Fibroblast of lung (primary cell): ENCODE measurements around the gene SPATS2L. TPM values are rescaled to one million over a fixed set of nuclear protein-coding genes. Genes with fewer than 3 reads are reported as not detected.
"Not testable (repeated sequence)": the region's sequence is repeated elsewhere in the genome, so short reads cannot be mapped to it uniquely, and the experiment has no call there.

Experiments
- DNase-seq, 2 donors: peaks; one replicate each; pipeline versions ENCODE4 v3.0.0 to v3.0.0-alpha.2; 2010; ENCODE audit warnings: low read depth in 2 of 2
- H2AFZ ChIP-seq: 2 replicates; pipeline ENCODE4 v1.5.1; 2012; ENCODE audit warnings: low read length, control low read depth, inconsistent platforms
- H3K27ac ChIP-seq: 2 replicates; pipeline ENCODE4 v1.5.1; 2011; ENCODE audit warnings: low read length, control low read depth; ENCODE audit not compliant: insufficient read depth
- H3K27me3 ChIP-seq: 2 replicates; pipeline ENCODE4 v1.5.1; 2011; ENCODE audit warnings: mild to moderate bottlenecking, low read length; ENCODE audit not compliant: control insufficient read depth, insufficient read depth
- H3K36me3 ChIP-seq: 2 replicates; pipeline ENCODE4 v1.5.1; 2011; ENCODE audit warnings: low read length; ENCODE audit not compliant: control insufficient read depth, insufficient read depth
- H3K4me1 ChIP-seq: 2 replicates; pipeline ENCODE4 v1.5.1; 2011; ENCODE audit warnings: low read length; ENCODE audit not compliant: control insufficient read depth, insufficient read depth; ENCODE audit errors: extremely low read depth
- H3K4me2 ChIP-seq: 2 replicates; pipeline ENCODE4 v1.5.1; 2011; ENCODE audit warnings: low read length, control low read depth; ENCODE audit not compliant: insufficient read depth; ENCODE audit errors: extremely low read depth
- H3K4me3 ChIP-seq, 4 experiments: fragments of 200-600 bp in 1 of 4; sonication (generic) in 1 of 4; replicated peaks in 1 of 4; 2 replicates each; pipeline ENCODE4 v1.5.1; 2011 to 2016; ENCODE audit warnings: low read length in 4 of 4, low read depth in 3 of 4, mild to moderate bottlenecking in 3 of 4, control low read depth in 2 of 4, inconsistent platforms in 1 of 4, mixed read lengths in 1 of 4; ENCODE audit not compliant: insufficient read depth in 1 of 4; ENCODE audit errors: control extremely low read depth in 1 of 4
- H3K79me2 ChIP-seq: 2 replicates; pipeline ENCODE4 v1.5.1; 2012; ENCODE audit warnings: mild to moderate bottlenecking, low read length, inconsistent platforms; ENCODE audit not compliant: control insufficient read depth, insufficient read depth
- H3K9ac ChIP-seq: 2 replicates; pipeline ENCODE4 v1.5.1; 2011; ENCODE audit warnings: mild to moderate bottlenecking, low read length, control low read depth; ENCODE audit not compliant: insufficient read depth
- H3K9me3 ChIP-seq: 2 replicates; pipeline ENCODE4 v1.5.1; 2012; ENCODE audit warnings: low read depth, low read length; ENCODE audit not compliant: control insufficient read depth, insufficient read depth
- H4K20me1 ChIP-seq: 2 replicates; pipeline ENCODE4 v1.5.1; 2011; ENCODE audit warnings: low read length; ENCODE audit not compliant: control insufficient read depth, insufficient read depth; ENCODE audit errors: extremely low read depth
- CTCF ChIP-seq, 2 donors: IDR thresholded peaks in 1 of 2; conservative IDR thresholded peaks in 1 of 2; 1 replicate in 1 of 2; 2 replicates in 1 of 2; pipeline ENCODE4 v1.5.1; 2011 to 2012; ENCODE audit warnings: low read length in 2 of 2, control low read depth in 1 of 2, inconsistent platforms in 1 of 2, low read depth in 1 of 2, mild to moderate bottlenecking in 1 of 2
- EZH2 ChIP-seq: IDR thresholded peaks from 2 replicates; pipeline ENCODE4 v1.5.1; 2012; ENCODE audit warnings: low read length, control low read depth, mild to moderate bottlenecking; ENCODE audit errors: missing control alignments
- polyA plus RNA-seq, 2 donors: library from polyadenylated mRNA; depleted of rRNA in 1 of 2; stranded (reverse) in 1 of 2; unstranded in 1 of 2; fragments of >200 nt; gene quantifications; 2 replicates each; pipeline ENCODE4 v1.2.1, GENCODE V29; 2011 to 2012; ENCODE audit warnings: missing spikeins in 1 of 2
- total RNA-seq: library from RNA; depleted of rRNA; stranded (reverse); fragments of >200 nt; gene quantifications from 2 replicates; pipeline ENCODE4 v1.2.1, GENCODE V29; 2014

The SPATS2L gene
- total and polyA plus RNA-seq, 2 donors (not counting 1 experiment from before 2014, with no cell fraction given): 73.8 to 291 TPM

GRCh38 chr2:200342654-200343053 lies 36.2 kb downstream of the SPATS2L start:
- H3K27me3 ChIP-seq: no peaks in the 10 kb centered on the region
- H3K79me2 ChIP-seq: peaks cover 78% of the 10 kb centered on the region
- peaks cover 9% of the 10 kb centered on the region for H3K4me1 ChIP-seq
- no peak overlapping the region for H3K4me2 ChIP-seq
- no peaks in the 10 kb centered on the region for H3K9me3 ChIP-seq
- no peak overlapping the region for H3K27ac ChIP-seq
- H4K20me1 ChIP-seq: no peaks in the 10 kb centered on the region
- no peaks in the 10 kb centered on the region for H3K36me3 ChIP-seq
- no peak for DNase-seq
- H2AFZ ChIP-seq: no peak overlapping the region
- no peak overlapping the region for H3K9ac ChIP-seq
- H3K4me3 ChIP-seq: no peak overlapping the region
- TF ChIP-seq EZH2: no peak
- TF ChIP-seq CTCF (conservative IDR thresholded peaks at IDR 0.05 in 1 of 2, IDR thresholded peaks at IDR 0.05 in 1 of 2; ENCODE audit: low read depth in 1 of 2, low read length in 2 of 2): no peak

DNA sequence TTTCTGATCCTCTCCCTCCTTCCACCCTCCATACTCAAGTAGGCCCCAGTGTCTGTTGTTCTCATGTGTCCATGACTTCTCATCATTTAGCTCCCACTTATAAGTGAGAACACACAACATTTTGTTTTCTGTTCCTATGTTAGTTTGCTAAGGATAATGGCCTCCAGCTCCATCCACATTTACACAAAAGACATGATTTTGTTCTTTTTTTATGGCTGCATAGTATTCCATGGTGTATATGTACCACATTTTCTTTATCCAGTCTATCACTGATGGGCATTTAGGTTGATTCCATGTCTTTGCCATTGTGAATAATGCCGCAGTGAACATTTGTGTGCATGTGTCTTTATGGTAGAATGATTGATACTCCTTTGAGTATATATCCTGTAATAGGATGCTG lies 37.7 kb downstream of the SPATS2L start:
- H4K20me1 ChIP-seq, H3K9ac ChIP-seq, H3K4me1 ChIP-seq, DNase-seq, H3K4me2 ChIP-seq, H3K27ac ChIP-seq, H3K4me3 ChIP-seq, H3K9me3 ChIP-seq, H3K27me3 ChIP-seq, H2AFZ ChIP-seq, H3K36me3 ChIP-seq: not testable (repeated sequence)
- peaks cover 79% of the 10 kb centered on the region for H3K79me2 ChIP-seq

DNA sequence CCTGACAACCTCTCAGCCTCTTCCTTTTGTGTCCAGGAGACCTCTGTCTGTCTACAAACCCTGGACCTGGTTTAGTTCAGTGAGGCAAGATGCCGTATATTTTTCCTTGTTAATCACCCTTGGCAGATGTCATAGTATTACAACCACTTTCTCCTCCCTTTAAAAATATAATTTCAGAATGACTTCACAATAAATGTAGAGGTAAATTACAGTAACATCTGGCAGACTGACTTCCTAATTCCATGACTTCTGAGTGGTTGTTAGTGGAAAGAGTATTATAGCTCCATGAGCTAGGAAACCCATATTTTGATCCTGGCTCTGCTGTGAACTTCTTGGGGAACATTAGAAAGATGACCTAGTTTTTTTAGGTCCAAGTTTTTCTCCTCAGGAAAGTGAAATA lies 39.5 kb downstream of the SPATS2L start:
- DNase-seq: no peak
- Histone ChIP-seq H4K20me1 (no peaks in the 10 kb centered on the region), H3K36me3 (no peaks in the 10 kb centered on the region), H2AFZ (no peak overlapping the region), H3K4me2 (no peak overlapping the region), H3K4me1 (peaks cover 2% of the 10 kb centered on the region), H3K27me3 (no peaks in the 10 kb centered on the region), H3K4me3 (no peak overlapping the region), H3K9ac (no peak overlapping the region), H3K9me3 (no peaks in the 10 kb centered on the region), H3K27ac (no peak overlapping the region), H3K79me2 (peaks cover 75% of the 10 kb centered on the region)
- TF ChIP-seq CTCF (conservative IDR thresholded peaks at IDR 0.05 in 1 of 2, IDR thresholded peaks at IDR 0.05 in 1 of 2; ENCODE audit: low read depth in 1 of 2, low read length in 2 of 2) (no peak), EZH2 (no peak)
